Kidney epithelial cell (primary cell): ENCODE results near the gene PPP1R12A. TPM values are rescaled to one million over a fixed set of nuclear protein-coding genes. Genes with fewer than 3 reads are reported as not detected.

Source experiments
- DNase-seq: peaks from one replicate; pipeline ENCODE4 v3.0.0-alpha.2; 2010; ENCODE audit warnings: low read depth
- H3K27me3 ChIP-seq: 2 replicates; pipeline ENCODE4 v1.6.0; 2011; ENCODE audit warnings: low read length; ENCODE audit not compliant: control insufficient read depth, insufficient read depth
- H3K36me3 ChIP-seq: 2 replicates; pipeline ENCODE4 v1.5.1; 2011; ENCODE audit warnings: low read length; ENCODE audit not compliant: control insufficient read depth, insufficient read depth
- H3K4me3 ChIP-seq: 2 replicates; pipeline ENCODE4 v1.5.1; 2011; ENCODE audit warnings: low read depth, mild to moderate bottlenecking, control low read depth, low read length
- CTCF ChIP-seq: IDR thresholded peaks from 2 replicates; pipeline ENCODE4 v1.5.1; 2011; ENCODE audit warnings: mild to moderate bottlenecking, moderate library complexity, low read length, control low read depth, inconsistent platforms; ENCODE audit not compliant: insufficient read depth, poor library complexity, severe bottlenecking
- total RNA-seq: library from RNA; depleted of rRNA; stranded (reverse); fragments of >200 nt; gene quantifications from 2 replicates; pipeline ENCODE4 v1.2.3, GENCODE V29; 2015

Gene PPP1R12A
- total RNA-seq, 1 donor from 2014 or later: 47.2 TPM

GRCh38 chr12:79939728-79940310 is 4.9 kb upstream of the PPP1R12A start:
- no peaks in the 10 kb centered on the region for H3K36me3 ChIP-seq
- no peak overlapping the region for H3K4me3 ChIP-seq
- no peak for TF ChIP-seq CTCF
- no peaks in the 10 kb centered on the region for H3K27me3 ChIP-seq
- DNase-seq: no peak

DNA sequence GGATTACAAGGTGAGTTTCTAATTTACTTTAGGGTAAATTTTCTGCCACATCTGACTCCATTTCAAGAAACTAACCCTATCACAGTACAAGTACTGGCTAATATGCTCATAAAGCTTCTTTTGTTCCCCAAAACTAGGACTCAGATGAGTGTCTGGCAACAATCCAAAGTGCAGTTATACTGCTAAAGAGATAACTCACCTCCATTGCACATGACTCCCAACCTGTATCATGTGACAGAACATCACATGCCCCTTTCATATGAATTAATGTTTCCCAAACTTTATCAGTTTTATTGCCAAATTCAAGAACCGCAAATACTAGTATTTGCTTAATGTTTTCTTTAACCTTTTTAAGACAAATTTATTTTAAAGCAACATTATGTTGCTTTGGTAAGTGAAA is 3.9 kb upstream of the PPP1R12A start:
- DNase-seq: no peak
- H3K36me3 ChIP-seq: no peaks in the 10 kb centered on the region

DNA sequence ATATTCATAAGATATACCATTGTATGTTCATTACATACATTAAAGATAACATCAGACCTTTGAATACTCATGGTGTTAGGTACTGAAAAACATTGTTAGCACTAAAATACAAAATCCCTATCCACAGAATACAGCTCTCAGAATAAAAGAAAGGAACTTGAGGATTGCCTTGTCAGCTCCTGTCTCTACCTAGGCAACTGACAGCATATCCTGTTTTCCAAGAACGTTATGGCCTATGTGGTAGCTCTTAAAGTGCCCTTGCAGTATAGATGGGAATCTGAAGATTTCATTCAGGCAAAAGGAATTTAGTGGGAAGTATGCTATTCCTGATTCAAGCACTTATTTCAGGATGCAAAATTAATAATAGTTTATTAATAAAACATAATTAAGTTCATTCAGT is 1.8 kb upstream of the PPP1R12A start:
- no peak for DNase-seq
- H3K4me3 ChIP-seq: no peak overlapping the region
- H3K27me3 ChIP-seq: no peaks in the 10 kb centered on the region
- no peak for TF ChIP-seq CTCF
- no peaks in the 10 kb centered on the region for H3K36me3 ChIP-seq

More for the DNA sequence above, 3.9 kb upstream of the PPP1R12A start:
- no peaks in the 10 kb centered on the region for H3K27me3 ChIP-seq
- TF ChIP-seq CTCF: no peak
- H3K4me3 ChIP-seq: no peak overlapping the region

- H3K36me3 ChIP-seq: no peaks in the 10 kb centered on the region
- no peak for TF ChIP-seq CTCF
- H3K27me3 ChIP-seq: no peaks in the 10 kb centered on the region
- DNase-seq: peak; percentile 37
- peak overlapping the region; percentile 99 for H3K4me3 ChIP-seq
These were observed 888 bp upstream of the PPP1R12A start for GRCh38 chr12:79935624-79936345.

- peak overlapping the region; percentile 99 for H3K4me3 ChIP-seq
- H3K27me3 ChIP-seq: no peaks in the 10 kb centered on the region
- no peak for TF ChIP-seq CTCF
- DNase-seq: no peak
- no peaks in the 10 kb centered on the region for H3K36me3 ChIP-seq
These were observed 446 bp downstream of the PPP1R12A start for GRCh38 chr12:79934281-79935020.
